ENCODE data around the gene ZNF579. TPM values are rescaled to one million over a fixed set of nuclear protein-coding genes. Genes with fewer than 3 reads are reported as not detected.

ZNF579 gene
- total RNA-seq, 1 donor = 4.4 TPM

DNA sequence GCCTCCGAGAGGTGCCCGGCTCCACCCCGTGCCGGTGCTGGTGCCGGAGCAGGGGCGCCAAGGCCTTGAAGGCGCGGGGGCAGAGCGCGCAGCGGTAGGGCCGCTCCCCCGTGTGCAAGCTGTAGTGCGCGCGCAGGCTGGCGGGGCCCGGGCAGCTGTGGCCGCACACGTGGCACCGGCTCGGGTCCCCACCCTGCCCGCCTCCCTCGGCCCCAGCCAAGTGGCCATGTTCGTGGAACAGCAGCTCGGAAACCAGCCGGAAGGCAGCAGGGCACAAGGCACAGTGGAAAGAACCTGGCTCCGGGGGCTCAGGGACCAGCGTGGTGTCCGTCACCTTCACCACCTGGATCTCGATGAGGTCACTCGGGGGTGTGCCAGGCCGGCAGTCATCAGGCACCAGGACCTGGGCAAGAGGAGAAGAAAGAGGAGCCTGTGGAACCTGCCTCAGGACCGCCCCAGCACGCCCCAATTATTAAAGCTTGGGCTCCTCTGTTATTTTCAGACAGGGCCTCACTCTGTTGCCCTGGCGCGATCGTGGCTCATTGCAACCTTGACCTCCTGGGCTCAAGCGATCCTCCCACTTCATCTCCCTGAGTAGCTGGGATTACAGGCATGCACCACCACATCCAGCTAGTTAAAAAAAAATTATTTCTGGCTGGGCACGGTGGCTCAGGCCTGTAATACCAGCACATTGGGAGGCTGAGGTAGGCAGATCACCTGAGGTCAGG is 41.8 kb upstream of the ZNF579 start:
- H3K4me3 ChIP-seq (ENCODE audit: low read depth, low read length) = no peak overlapping the region
- TF ChIP-seq, protein P1, sequence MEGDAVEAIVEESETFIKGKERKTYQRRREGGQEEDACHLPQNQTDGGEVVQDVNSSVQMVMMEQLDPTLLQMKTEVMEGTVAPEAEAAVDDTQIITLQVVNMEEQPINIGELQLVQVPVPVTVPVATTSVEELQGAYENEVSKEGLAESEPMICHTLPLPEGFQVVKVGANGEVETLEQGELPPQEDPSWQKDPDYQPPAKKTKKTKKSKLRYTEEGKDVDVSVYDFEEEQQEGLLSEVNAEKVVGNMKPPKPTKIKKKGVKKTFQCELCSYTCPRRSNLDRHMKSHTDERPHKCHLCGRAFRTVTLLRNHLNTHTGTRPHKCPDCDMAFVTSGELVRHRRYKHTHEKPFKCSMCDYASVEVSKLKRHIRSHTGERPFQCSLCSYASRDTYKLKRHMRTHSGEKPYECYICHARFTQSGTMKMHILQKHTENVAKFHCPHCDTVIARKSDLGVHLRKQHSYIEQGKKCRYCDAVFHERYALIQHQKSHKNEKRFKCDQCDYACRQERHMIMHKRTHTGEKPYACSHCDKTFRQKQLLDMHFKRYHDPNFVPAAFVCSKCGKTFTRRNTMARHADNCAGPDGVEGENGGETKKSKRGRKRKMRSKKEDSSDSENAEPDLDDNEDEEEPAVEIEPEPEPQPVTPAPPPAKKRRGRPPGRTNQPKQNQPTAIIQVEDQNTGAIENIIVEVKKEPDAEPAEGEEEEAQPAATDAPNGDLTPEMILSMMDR (IDR thresholded peaks at IDR 0.05; ENCODE audit: insufficient read depth, low read length) = no peak
- DNase-seq (ENCODE audit: low read depth) = no peak

DNA sequence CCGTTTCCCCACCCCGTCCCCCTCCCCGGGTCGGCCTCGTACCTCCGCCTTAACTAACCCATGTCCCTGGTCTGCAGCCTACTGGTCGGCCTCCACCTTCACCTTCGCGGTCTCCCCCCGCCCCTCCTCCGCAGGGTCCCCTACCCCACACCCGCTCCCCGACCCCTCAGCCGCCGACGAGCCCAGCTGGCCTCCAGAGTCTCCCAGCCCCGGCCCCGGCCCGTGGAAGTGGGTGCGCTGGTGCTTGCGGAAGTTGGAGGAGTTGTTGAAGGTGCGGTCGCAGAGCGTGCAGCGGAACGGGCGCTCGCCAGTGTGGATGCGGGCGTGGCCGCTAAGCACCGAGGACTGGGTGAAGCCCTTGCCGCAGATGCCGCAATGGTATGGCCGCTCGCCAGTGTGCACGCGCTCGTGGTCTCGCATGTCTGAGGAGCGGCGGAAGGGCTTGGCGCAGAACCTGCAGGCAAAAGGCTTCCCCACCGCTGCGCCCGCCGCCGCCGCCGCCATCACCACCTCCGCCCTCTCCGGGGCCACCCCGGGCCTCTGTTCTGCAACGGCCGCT is 41.1 kb upstream of the ZNF579 start:
- H3K4me3 ChIP-seq (ENCODE audit: low read depth, low read length) = no peak overlapping the region
- TF ChIP-seq, protein P1 (IDR thresholded peaks at IDR 0.05; ENCODE audit: insufficient read depth, low read length) = no peak
- DNase-seq (ENCODE audit: low read depth) = no peak

DNA sequence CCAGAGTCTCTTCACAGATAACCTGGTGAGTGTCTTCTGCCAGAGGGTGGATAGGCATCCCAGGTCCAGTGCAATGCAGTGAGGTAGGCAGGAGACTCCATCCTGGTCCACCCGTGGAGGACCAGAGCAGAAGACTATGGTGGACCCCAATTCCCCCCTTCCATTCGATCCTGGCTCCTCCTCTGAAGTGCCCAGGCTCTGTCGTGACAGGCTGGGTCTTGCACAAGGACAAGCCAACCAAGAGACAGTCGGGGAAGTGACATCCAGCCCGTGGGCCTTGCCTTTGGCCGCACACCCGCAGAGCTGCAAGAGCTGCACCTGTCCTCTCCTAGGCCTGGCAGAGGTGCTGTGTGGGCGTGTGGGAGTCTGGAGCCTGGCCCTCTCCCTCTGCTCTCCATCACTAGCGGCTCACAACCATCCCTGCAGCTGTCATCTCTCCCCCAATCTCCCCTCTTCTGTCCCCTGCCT is 40.6 kb upstream of the ZNF579 start:
- no peak for DNase-seq (ENCODE audit: low read depth)
- no peak overlapping the region for H3K4me3 ChIP-seq (ENCODE audit: low read depth, low read length)
- TF ChIP-seq, protein P1 (IDR thresholded peaks at IDR 0.05; ENCODE audit: insufficient read depth, low read length) = no peak

DNA sequence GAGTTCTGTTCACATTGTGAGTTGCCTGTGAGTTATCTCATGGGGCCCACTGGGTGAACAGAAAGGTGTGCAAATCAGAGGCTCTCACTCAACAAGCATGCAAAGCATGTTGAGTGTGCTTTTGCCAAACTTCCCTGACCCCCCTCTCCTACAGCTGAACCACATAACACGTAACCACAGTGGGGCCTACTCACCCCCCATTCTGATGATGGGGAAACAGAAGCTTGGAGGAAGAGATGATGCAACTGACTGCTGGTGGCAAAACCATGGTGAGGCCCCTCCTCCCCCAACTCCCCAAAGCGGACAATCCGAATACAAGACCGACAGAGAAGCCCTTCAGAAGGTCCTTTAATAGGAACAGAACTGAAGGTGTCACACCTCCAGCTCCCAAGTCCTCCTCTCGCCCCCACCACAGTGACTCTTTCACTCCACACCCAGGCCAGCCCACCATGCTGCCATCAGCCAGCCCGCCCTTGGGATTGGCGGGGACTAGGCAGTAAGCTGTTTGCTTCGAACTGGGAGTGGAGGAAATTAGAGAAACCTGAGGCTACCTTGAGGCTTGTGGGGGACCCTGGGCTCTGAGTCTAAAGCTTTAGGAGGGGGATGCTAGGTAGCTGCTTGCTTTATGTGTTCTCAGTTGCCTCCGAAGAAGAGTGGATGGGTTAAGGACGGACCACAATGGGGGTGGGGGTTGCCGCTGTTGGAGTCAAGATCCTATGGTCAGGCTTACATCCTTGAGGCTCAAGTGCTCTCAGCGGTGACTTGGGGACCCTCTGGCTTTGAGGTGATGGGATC is 40.0 kb upstream of the ZNF579 start:
- DNase-seq (ENCODE audit: low read depth) = no peak
- TF ChIP-seq, protein P1 (IDR thresholded peaks at IDR 0.05; ENCODE audit: insufficient read depth, low read length) = no peak
- H3K4me3 ChIP-seq (ENCODE audit: low read depth, low read length) = no peak overlapping the region

DNA sequence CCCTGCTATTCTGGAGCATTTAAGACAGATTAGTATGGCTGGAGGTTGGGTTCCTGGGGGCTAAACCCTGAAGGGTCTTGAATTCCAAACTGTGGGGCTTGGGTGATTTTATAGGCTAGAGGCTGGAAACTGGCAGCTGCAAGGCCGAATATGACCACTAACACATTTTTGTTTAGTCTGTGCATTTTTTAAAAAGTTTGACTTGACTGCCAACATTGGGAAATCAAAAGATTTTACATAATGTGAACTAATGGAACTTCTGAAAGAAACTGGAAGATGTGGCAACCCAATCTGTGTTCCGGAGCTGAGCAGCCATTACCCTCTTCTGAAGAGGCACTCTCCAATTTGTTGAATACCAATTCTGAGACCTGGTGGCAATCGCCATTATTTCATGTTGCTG is 38.6 kb upstream of the ZNF579 start:
- peak; percentile 38 for DNase-seq (ENCODE audit: low read depth)
- TF ChIP-seq, protein P1 (IDR thresholded peaks at IDR 0.05; ENCODE audit: insufficient read depth, low read length) = no peak
- H3K4me3 ChIP-seq (ENCODE audit: low read depth, low read length) = no peak overlapping the region

DNA sequence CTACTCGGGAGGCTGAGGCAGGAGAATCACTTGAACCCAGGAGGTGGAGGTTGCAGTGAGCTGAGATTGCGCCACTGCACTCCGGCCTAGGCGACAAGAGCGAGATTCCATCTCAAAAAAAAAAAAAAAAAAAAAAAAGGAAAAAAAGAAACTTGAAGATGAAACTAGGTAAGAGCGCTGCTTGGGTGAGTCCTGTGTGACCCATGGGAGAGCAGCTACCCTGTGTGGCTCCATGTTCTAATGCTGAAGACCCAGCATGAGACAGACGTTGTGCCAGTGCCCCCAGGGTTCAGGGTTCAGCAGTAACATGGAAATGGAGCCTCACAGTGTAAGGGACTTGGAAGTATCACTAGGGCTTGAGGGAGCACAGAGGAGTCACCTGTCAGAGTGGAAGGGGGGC is 37.8 kb upstream of the ZNF579 start:
- no peak overlapping the region for H3K4me3 ChIP-seq (ENCODE audit: low read depth, low read length)
- TF ChIP-seq, protein P1 (IDR thresholded peaks at IDR 0.05; ENCODE audit: insufficient read depth, low read length) = no peak
- DNase-seq (ENCODE audit: low read depth) = no peak

Measured in fibroblast of the aortic adventitia (primary cell).